AG10803 (cell line): Measurements from ENCODE around the gene TMEM175.

Experiments used
- DNase-seq: peaks from one replicate; pipeline ENCODE4 v3.0.0; 2010; ENCODE audit warnings: low read depth
- H3K4me3 ChIP-seq: 2 replicates; pipeline ENCODE4 v1.5.1; 2011; ENCODE audit warnings: mild to moderate bottlenecking, low read length, control low read depth
- CTCF ChIP-seq: conservative IDR thresholded peaks from 2 replicates; pipeline ENCODE4 v1.5.1; 2011; ENCODE audit warnings: mild to moderate bottlenecking, low read length, control low read depth, inconsistent platforms

TMEM175 gene

GRCh38 chr4:931960-932712 lies at the start of gene TMEM175, which contains the start of gene GAK:
Gene TMEM175 (plus strand): TSS chr4:932460. CDS start chr4:947740, 15,280 bp downstream.
Gene GAK (minus strand): TSS chr4:932316. CDS start chr4:932187, 129 bp downstream.
- peak; percentile 0; the same call in 1 of the 2 replicates for TF ChIP-seq CTCF
- peak within 1 kb of the TSS; percentile 97 for H3K4me3 ChIP-seq
- DNase-seq: peak; percentile 92

GRCh38 chr4:882646-883045 lies 49.6 kb upstream of the TMEM175 start:
- TF ChIP-seq CTCF: no peak
- H3K4me3 ChIP-seq: no peak overlapping the region
- no peak for DNase-seq

- no peak overlapping the region for H3K4me3 ChIP-seq
- DNase-seq: no peak
- no peak for TF ChIP-seq CTCF
These were observed 48.7 kb upstream of the TMEM175 start for GRCh38 chr4:883377-884095.

GRCh38 chr4:884259-884658 lies 48.0 kb upstream of the TMEM175 start:
- no peak for TF ChIP-seq CTCF
- no peak for DNase-seq
- H3K4me3 ChIP-seq: no peak overlapping the region

GRCh38 chr4:884896-885295 lies 47.4 kb upstream of the TMEM175 start:
- no peak for TF ChIP-seq CTCF
- no peak for DNase-seq
- no peak overlapping the region for H3K4me3 ChIP-seq

GRCh38 chr4:885353-885752 lies 46.9 kb upstream of the TMEM175 start:
- H3K4me3 ChIP-seq: no peak overlapping the region
- DNase-seq: no peak
- TF ChIP-seq CTCF: no peak

GRCh38 chr4:886244-886643 lies 46.0 kb upstream of the TMEM175 start:
- H3K4me3 ChIP-seq: no peak overlapping the region
- TF ChIP-seq CTCF: no peak
- no peak for DNase-seq
